HepG2 (cell line): ENCODE data around the gene NRK. TPM values are rescaled to one million over a fixed set of nuclear protein-coding genes. Genes with fewer than 3 reads are reported as not detected.

Source experiments
- ATAC-seq: fragments of 200-7000 bp; cut with Tn5 transposase; 3 replicates; pipeline ENCODE4 v1.9.1; 2020; ENCODE audit warnings: mild to moderate bottlenecking, moderate library complexity
- BruUV-seq: library from RNA; stranded (reverse); fragments of 400-500 nt; replicated peaks from 2 replicates; lab custom pipeline; 2021; lab: Mats Ljungman, UMichigan
- CTCF ChIA-PET: fragments of 300-600 bp; formaldehyde crosslinking; extraction: SDS; loops from one replicate; lab custom pipeline; 2021; ENCODE audit warnings: low total read pairs, inconsistent platforms, low intra/inter-chr PET ratio; lab: Yijun Ruan, JAX
- POLR2A ChIA-PET: fragments of 350-600 bp; sonication (Branson Sonifier 250); formaldehyde crosslinking; loops from one replicate; lab custom pipeline; 2020; ENCODE audit warnings: antibody characterized with exemption, inconsistent platforms; lab: Yijun Ruan, JAX
- DNase-seq: peaks from one replicate; pipeline ENCODE4 v3.0.0-alpha.2; 2015; ENCODE audit warnings: low spot score
- FAIRE-seq: peaks from 3 replicates; lab custom pipeline; 2011; peaks lifted over from hg19 to GRCh38; lab: Jason Lieb, UNC
- H2AFZ ChIP-seq: one replicate; pipeline ENCODE4 v1.6.1; 2011; ENCODE audit warnings: low read length, inconsistent platforms
- H3K27ac ChIP-seq: fragments of 300-600 bp; 3 replicates; pipeline ENCODE4 v1.8.0; 2011; ENCODE audit warnings: mixed run types, mild to moderate bottlenecking, mixed read lengths, low read length, inconsistent platforms; ENCODE audit not compliant: insufficient read depth; ENCODE audit errors: extremely low read length
- H3K27me3 ChIP-seq, 2 experiments: fragments of 200-600 bp in 1 of 2; 2 replicates in 1 of 2; 3 replicates in 1 of 2; pipeline versions ENCODE4 v1.6.0 to v1.8.0; 2011; ENCODE audit warnings: low read length in 2 of 2, mild to moderate bottlenecking in 2 of 2, moderate library complexity in 2 of 2, inconsistent platforms in 1 of 2; ENCODE audit not compliant: insufficient read depth in 2 of 2, control insufficient read depth in 1 of 2
- H3K36me3 ChIP-seq, 2 experiments: fragments of 200-600 bp in 1 of 2; replicated peaks in 1 of 2; 2 replicates in 1 of 2; 3 replicates in 1 of 2; pipeline versions ENCODE4 v1.5.1 to v1.8.0; 2011; ENCODE audit warnings: low read length in 2 of 2, inconsistent platforms in 1 of 2; ENCODE audit not compliant: insufficient read depth in 2 of 2, control insufficient read depth in 1 of 2
- H3K4me1 ChIP-seq: 2 replicates; pipeline ENCODE4 v1.5.1; 2012; ENCODE audit warnings: low read length, inconsistent platforms; ENCODE audit not compliant: insufficient read depth
- H3K4me2 ChIP-seq: 2 replicates; pipeline ENCODE4 v1.6.0; 2011; ENCODE audit warnings: low read depth, low read length, inconsistent platforms
- H3K4me3 ChIP-seq, 3 experiments: fragments of 200-600 bp in 1 of 3; sonication (generic), shearing (Covaris generic) in 1 of 3; replicated peaks in 1 of 3; 2 replicates each; pipeline ENCODE4 v1.5.1; 2011 to 2016; ENCODE audit warnings: low read length in 3 of 3, inconsistent platforms in 2 of 3, low read depth in 2 of 3, mild to moderate bottlenecking in 2 of 3, control low read depth in 1 of 3, mixed read lengths in 1 of 3; ENCODE audit not compliant: insufficient read depth in 1 of 3
- H3K79me2 ChIP-seq: one replicate; pipeline ENCODE4 v1.6.1; 2011; ENCODE audit warnings: low read length, inconsistent platforms; ENCODE audit not compliant: insufficient read depth
- H3K9ac ChIP-seq: 2 replicates; pipeline ENCODE4 v1.6.0; 2011; ENCODE audit warnings: mild to moderate bottlenecking, low read depth, low read length, inconsistent platforms; ENCODE audit not compliant: insufficient read depth
- H3K9me3 ChIP-seq: 2 replicates; pipeline ENCODE4 v1.5.1; 2012; ENCODE audit warnings: mild to moderate bottlenecking, low read length
- H4K20me1 ChIP-seq: 2 replicates; pipeline ENCODE4 v1.6.0; 2011; ENCODE audit warnings: inconsistent platforms, mild to moderate bottlenecking, low read length, moderate library complexity; ENCODE audit not compliant: insufficient read depth
- CEBPB ChIP-seq: IDR thresholded peaks from 2 replicates; pipeline ENCODE4 v1.6.1; 2011; ENCODE audit warnings: low read depth, low read length, improper control_type of control experiment, borderline replicate concordance
- FOXM1 ChIP-seq: sonication (generic); formaldehyde crosslinking; IDR thresholded peaks from 2 replicates; pipeline ENCODE4 v1.5.0; 2020; ENCODE audit warnings: missing genetic modification reagents
- KMT2B ChIP-seq: IDR thresholded peaks from 2 replicates; pipeline ENCODE4 v1.6.1; 2016; ENCODE audit warnings: missing genetic modification reagents, missing compliant biosample characterization
- MAFF ChIP-seq: IDR thresholded peaks from 2 replicates; pipeline ENCODE4 v1.6.1; 2011; ENCODE audit warnings: low read depth, low read length, improper control_type of control experiment
- MAFK ChIP-seq, 2 experiments: IDR thresholded peaks in 1 of 2; conservative IDR thresholded peaks in 1 of 2; 2 replicates each; pipeline ENCODE4 v1.6.1; 2011; ENCODE audit warnings: improper control_type of control experiment in 2 of 2, low read length in 2 of 2
- ZFP36L2 ChIP-seq: sonication (generic); formaldehyde crosslinking; IDR thresholded peaks from 2 replicates; pipeline ENCODE4 v1.4.0; 2020; ENCODE audit warnings: missing genetic modification reagents
- ZNF383 ChIP-seq: sonication (generic); formaldehyde crosslinking; IDR thresholded peaks from 2 replicates; pipeline ENCODE4 v1.4.0; 2020; ENCODE audit warnings: missing genetic modification reagents, mild to moderate bottlenecking, borderline replicate concordance
- ZNF598 ChIP-seq: sonication (generic); formaldehyde crosslinking; IDR thresholded peaks from 2 replicates; pipeline ENCODE4 v1.5.1; 2020; ENCODE audit warnings: mild to moderate bottlenecking, missing genetic modification reagents, borderline replicate concordance
- ZNF740 ChIP-seq: sonication (generic); formaldehyde crosslinking; IDR thresholded peaks from 2 replicates; pipeline ENCODE4 v1.4.0; 2020; ENCODE audit warnings: missing genetic modification reagents
- ZNF749 ChIP-seq: sonication (generic); formaldehyde crosslinking; IDR thresholded peaks from 2 replicates; pipeline ENCODE4 v1.8.0; 2022; ENCODE audit warnings: mild to moderate bottlenecking, missing genetic modification reagents, moderate library complexity, borderline replicate concordance
- ZNF768 ChIP-seq: sonication (generic); formaldehyde crosslinking; IDR thresholded peaks from 2 replicates; pipeline ENCODE4 v1.4.0; 2020; ENCODE audit warnings: missing genetic modification reagents
- WGBS: methylation state at CpG from one replicate; pipeline ENCODE4 v1.1.6; 2017; ENCODE audit warnings: low lambda C conversion rate; 5-methylcytosine and 5-hydroxymethylcytosine counted together
- in situ Hi-C: cut with HindIII; loops from 2 replicates; pipeline ENCODE4 v1.10.0; 2017; ENCODE audit warnings: low pct_unique_long_range_greater_than_20kb; ENCODE audit not compliant: extremely low pct_ligation_motif_present
- intact Hi-C: fragments of 100-400 bp; cut with micrococcal nuclease; formaldehyde crosslinking; loops from one replicate; pipeline ENCODE4 v1.10.0; 2022; ENCODE audit not compliant: unreplicated experiment
- polyA plus RNA-seq, 8 experiments: library from polyadenylated mRNA; depleted of rRNA in 3 of 8; stranded (reverse) in 7 of 8; unstranded in 1 of 8; fragments of >200 nt; fragmentation: Illumina TruSeq in 4 of 8; extraction: Trizol in 4 of 8; gene quantifications; 2 replicates each; pipeline versions ENCODE4 v1.2.1 to v1.2.3, GENCODE V29; 2011 to 2016; ENCODE audit warnings: low read depth in 4 of 8, missing spikeins in 1 of 8, mixed read lengths in 1 of 8; ENCODE audit not compliant: insufficient read depth in 1 of 8
- total RNA-seq, 5 experiments: library from RNA; depleted of rRNA; stranded (reverse); fragments of >200 nt; fragmentation: Illumina TruSeq; extraction: Trizol; gene quantifications; 2 replicates each; pipeline ENCODE4 v1.2.3, GENCODE V29; 2016; ENCODE audit warnings: low read depth in 1 of 5
- TF ChIP-seq, protein P1 (sequence below): sonication (generic); formaldehyde crosslinking; IDR thresholded peaks from 2 replicates; pipeline ENCODE4 v1.8.0; 2022; ENCODE audit warnings: missing genetic modification reagents, mild to moderate bottlenecking, inconsistent platforms, borderline replicate concordance
- TF ChIP-seq, protein P2 (sequence below): sonication (generic); formaldehyde crosslinking; IDR thresholded peaks from 2 replicates; pipeline ENCODE4 v1.8.1; 2023; ENCODE audit warnings: missing genetic modification reagents, inconsistent platforms, borderline replicate concordance

The NRK gene
- total and polyA plus RNA-seq, 2 of the 13 experiments (the other 11 are each of a cell fraction or from before 2014, with no cell fraction given): not detected

- TF ChIP-seq, protein P1, sequence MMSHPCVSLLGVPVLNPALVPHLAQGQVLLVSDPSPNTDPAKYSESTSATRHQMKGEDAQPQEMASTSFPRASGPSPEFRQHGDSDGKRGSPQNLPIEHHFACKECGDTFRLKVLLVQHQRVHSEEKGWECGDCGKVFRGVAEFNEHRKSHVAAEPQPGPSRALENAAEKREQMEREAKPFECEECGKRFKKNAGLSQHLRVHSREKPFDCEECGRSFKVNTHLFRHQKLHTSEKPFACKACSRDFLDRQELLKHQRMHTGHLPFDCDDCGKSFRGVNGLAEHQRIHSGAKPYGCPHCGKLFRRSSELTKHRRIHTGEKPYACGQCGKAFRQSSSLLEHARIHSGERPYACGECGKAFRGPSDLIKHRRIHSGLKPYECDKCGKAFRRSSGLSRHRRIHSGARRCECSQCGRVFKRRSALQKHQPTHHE (CRISPR knock-in tag): no peak
- TF ChIP-seq, all 625 proteins: peak for 0
Observed at GRCh38 chrX:105909576-105909975, 87.2 kb downstream of the NRK start (continued).

GRCh38 chrX:105910563-105911105, 88.3 kb downstream of the NRK start:
- no peak for FAIRE-seq
- no peaks in the 10 kb centered on the region for H3K36me3 ChIP-seq
- H3K4me1 ChIP-seq: no peaks in the 10 kb centered on the region
- no peaks in the 10 kb centered on the region for H3K79me2 ChIP-seq
- TF ChIP-seq ZNF768 (CRISPR knock-in tag): no peak
- TF ChIP-seq FOXM1 (CRISPR knock-in tag): no peak
- TF ChIP-seq ZNF749 (CRISPR knock-in tag): no peak
- TF ChIP-seq ZNF383 (CRISPR knock-in tag): no peak
- TF ChIP-seq KMT2B (CRISPR knock-in tag): no peak
- TF ChIP-seq, protein P2, sequence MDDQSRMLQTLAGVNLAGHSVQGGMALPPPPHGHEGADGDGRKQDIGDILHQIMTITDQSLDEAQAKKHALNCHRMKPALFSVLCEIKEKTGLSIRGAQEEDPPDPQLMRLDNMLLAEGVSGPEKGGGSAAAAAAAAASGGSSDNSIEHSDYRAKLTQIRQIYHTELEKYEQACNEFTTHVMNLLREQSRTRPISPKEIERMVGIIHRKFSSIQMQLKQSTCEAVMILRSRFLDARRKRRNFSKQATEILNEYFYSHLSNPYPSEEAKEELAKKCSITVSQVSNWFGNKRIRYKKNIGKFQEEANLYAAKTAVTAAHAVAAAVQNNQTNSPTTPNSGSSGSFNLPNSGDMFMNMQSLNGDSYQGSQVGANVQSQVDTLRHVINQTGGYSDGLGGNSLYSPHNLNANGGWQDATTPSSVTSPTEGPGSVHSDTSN (CRISPR knock-in tag): no peak
- TF ChIP-seq ZNF598 (CRISPR knock-in tag): no peak
- TF ChIP-seq ZFP36L2 (CRISPR knock-in tag): no peak
- TF ChIP-seq MAFF: peak; percentile 83
- TF ChIP-seq CEBPB: peak; percentile 10; the same call in 1 of the 2 replicates
- TF ChIP-seq ZNF740 (CRISPR knock-in tag): no peak
- TF ChIP-seq MAFK (conservative IDR thresholded peaks at IDR 0.05 in 1 of 2, IDR thresholded peaks at IDR 0.05 in 1 of 2; ENCODE audit: low read length in 2 of 2): peak; percentile 76 to 89
- TF ChIP-seq, all 625 proteins: peak for 3
- intact Hi-C loops (no loop called here), in situ Hi-C loops (no loop called here)
- H3K9ac ChIP-seq: no peak overlapping the region
- no peak overlapping the region for H2AFZ ChIP-seq
- CTCF ChIA-PET: no interaction called here
- WGBS: 0% methylated on average over 2 of the region's 3 CpGs
- no peak overlapping the region for H3K4me3 ChIP-seq
- H4K20me1 ChIP-seq: no peaks in the 10 kb centered on the region
- DNase-seq: no peak
- no peak for ATAC-seq
- H3K27ac ChIP-seq: no peak overlapping the region
- H3K27me3 ChIP-seq: no peaks in the 10 kb centered on the region
- no TSS peak for BruUV-seq
- no peaks in the 10 kb centered on the region for H3K9me3 ChIP-seq
- no peak overlapping the region for H3K4me2 ChIP-seq
- POLR2A ChIA-PET: no interaction called here
